Measurements from ENCODE around the gene GIGYF2.

DNA sequence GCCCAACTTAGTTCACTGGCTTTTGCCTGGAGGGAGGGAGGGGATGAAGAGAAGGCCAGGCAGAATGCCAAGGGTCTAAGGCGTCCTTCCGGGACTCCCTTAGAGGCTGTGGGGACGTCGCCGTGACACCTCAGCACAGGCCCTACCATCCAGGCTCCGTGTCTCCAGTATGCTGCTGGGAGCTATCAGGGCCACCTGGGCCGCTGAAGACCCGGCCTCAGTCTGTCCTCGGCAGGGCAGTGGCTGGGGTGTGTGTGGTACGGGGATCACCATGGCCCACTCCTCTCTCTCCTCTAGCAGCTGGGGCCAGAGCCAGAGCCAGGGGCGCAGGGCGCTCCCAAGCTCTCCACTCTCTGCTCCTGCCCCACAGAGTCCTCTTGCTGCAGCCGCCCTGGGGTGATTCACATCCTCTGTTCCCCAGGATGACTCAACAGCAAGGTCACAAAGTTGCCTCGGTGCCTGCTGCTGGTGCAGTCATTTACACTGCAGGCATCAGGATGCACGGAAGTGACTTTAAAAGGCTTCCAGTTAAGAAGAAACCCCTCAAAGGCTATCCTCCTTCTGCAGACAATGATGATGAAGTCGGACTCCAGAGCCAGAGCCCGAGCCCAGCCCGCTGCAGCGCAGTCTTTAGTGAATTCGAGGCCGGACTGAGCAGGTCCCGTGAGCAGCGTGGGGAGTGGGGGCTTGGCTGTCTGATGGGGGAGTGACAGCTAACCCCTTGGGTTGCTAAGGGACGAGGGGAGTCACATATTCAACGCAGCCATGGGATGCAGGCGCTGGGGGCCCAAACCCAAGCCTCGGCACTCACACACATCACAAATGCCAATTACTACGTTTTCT is 204.8 kb downstream of the GIGYF2 start:
- TF ChIP-seq, protein P1, sequence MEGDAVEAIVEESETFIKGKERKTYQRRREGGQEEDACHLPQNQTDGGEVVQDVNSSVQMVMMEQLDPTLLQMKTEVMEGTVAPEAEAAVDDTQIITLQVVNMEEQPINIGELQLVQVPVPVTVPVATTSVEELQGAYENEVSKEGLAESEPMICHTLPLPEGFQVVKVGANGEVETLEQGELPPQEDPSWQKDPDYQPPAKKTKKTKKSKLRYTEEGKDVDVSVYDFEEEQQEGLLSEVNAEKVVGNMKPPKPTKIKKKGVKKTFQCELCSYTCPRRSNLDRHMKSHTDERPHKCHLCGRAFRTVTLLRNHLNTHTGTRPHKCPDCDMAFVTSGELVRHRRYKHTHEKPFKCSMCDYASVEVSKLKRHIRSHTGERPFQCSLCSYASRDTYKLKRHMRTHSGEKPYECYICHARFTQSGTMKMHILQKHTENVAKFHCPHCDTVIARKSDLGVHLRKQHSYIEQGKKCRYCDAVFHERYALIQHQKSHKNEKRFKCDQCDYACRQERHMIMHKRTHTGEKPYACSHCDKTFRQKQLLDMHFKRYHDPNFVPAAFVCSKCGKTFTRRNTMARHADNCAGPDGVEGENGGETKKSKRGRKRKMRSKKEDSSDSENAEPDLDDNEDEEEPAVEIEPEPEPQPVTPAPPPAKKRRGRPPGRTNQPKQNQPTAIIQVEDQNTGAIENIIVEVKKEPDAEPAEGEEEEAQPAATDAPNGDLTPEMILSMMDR (IDR thresholded peaks at IDR 0.05 in 2 of 3, conservative IDR thresholded peaks at IDR 0.05 in 1 of 3; ENCODE audit: borderline replicate concordance in 1 of 3, insufficient read depth in 1 of 3, low read depth in 2 of 3, low read length in 2 of 3): no peak
- TF ChIP-seq POLR2AphosphoS5 (IDR thresholded peaks at IDR 0.05; ENCODE audit: low read depth, low read length) (peak; percentile 73), EZH2 (IDR thresholded peaks at IDR 0.05) (no peak), TCF7L2 (IDR thresholded peaks at IDR 0.05; ENCODE audit: borderline replicate concordance, extremely low read depth, insufficient read depth, insufficient read length) (peak; percentile 91)
- TF ChIP-seq, protein P2, sequence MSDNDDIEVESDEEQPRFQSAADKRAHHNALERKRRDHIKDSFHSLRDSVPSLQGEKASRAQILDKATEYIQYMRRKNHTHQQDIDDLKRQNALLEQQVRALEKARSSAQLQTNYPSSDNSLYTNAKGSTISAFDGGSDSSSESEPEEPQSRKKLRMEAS (IDR thresholded peaks at IDR 0.05): peak; percentile 65

Data from HCT116 (cell line).